Testis (tissue), 3 donors: ENCODE measurements around the gene CEP295NL. TPM values are rescaled to one million over a fixed set of nuclear protein-coding genes. Genes with fewer than 3 reads are reported as not detected.
A peak's percentile ranks its signal among the peaks of the same experiment; 100 is the strongest.

Experiments used
- DNase-seq: peaks from one replicate; pipeline ENCODE4 v3.0.0-alpha.2; 2019
- H3K27ac ChIP-seq, 2 donors: fragments of 200-600 bp; sonication (generic); one replicate each; pipeline ENCODE4 v1.5.1; 2019
- H3K27me3 ChIP-seq: fragments of 200-600 bp; sonication (generic); one replicate; pipeline ENCODE4 v1.5.1; 2019
- H3K36me3 ChIP-seq: fragments of 200-600 bp; sonication (generic); one replicate; pipeline ENCODE4 v1.5.1; 2017; ENCODE audit warnings: low read depth; ENCODE audit errors: missing control alignments
- H3K4me1 ChIP-seq: fragments of 200-600 bp; sonication (generic); one replicate; pipeline ENCODE4 v1.5.1; 2019
- H3K4me3 ChIP-seq, 2 donors: fragments of 200-600 bp; sonication (generic); one replicate each; pipeline ENCODE4 v1.5.1; 2017 to 2019
- H3K9me3 ChIP-seq: fragments of 200-600 bp; sonication (generic); one replicate; pipeline ENCODE4 v1.5.1; 2017
- CTCF ChIP-seq, 3 experiments: fragments of 450-650 bp in 2 of 3; fragments of 200-600 bp in 1 of 3; sonication (generic) in 1 of 3; IDR thresholded peaks; one replicate each; pipeline ENCODE4 v1.5.1; 2016 to 2019; ENCODE audit warnings: antibody characterized with exemption in 3 of 3, mild to moderate bottlenecking in 2 of 3, moderate library complexity in 1 of 3
- POLR2A ChIP-seq: fragments of 450-650 bp; IDR thresholded peaks from one replicate; pipeline ENCODE4 v1.6.1; 2017; ENCODE audit warnings: antibody characterized with exemption, mild to moderate bottlenecking, moderate library complexity
- WGBS, 2 donors: methylation state at CpG; one replicate each; pipeline ENCODE4 v1.1.5; 2018; 5-methylcytosine and 5-hydroxymethylcytosine counted together
- intact Hi-C: fragments of 100-400 bp; cut with DNase I; formaldehyde crosslinking; loops from one replicate; pipeline ENCODE4 v1.15.1; 2023; ENCODE audit warnings: low total_unique reads
- polyA plus RNA-seq: library from polyadenylated mRNA; stranded (reverse); fragments of 350-450 nt; fragmentation: Illumina TruSeq; extraction: RNeasy Lipid Tissue Mini Kit (QIAGEN cat#74804); gene quantifications from one replicate; pipeline ENCODE4 v1.2.3, GENCODE V29; 2014; ENCODE audit warnings: low read depth, low replicate concordance; ENCODE audit not compliant: insufficient read depth
- total RNA-seq, 2 donors: library from RNA; depleted of rRNA; stranded (reverse); fragments of >200 nt; gene quantifications; one replicate each; pipeline ENCODE4 v1.2.3, GENCODE V29; 2016

CEP295NL gene
- total and polyA plus RNA-seq, 3 donors from 2014 or later: 32.3 to 100 (median 77.1) TPM

GRCh38 chr17:78862073-78863023, 40.7 kb downstream of the CEP295NL start:
- peaks cover 12% of the 10 kb centered on the region for H3K4me1 ChIP-seq
- intact Hi-C loops: no loop called here
- WGBS, 2 donors: 69 to 70% methylated on average over 16 to 17 of the region's 17 CpGs

GRCh38 chr17:78861229-78861628, 41.8 kb downstream of the CEP295NL start:
- H3K36me3 ChIP-seq: no peaks in the 10 kb centered on the region
- TF ChIP-seq POLR2A: no peak
- TF ChIP-seq CTCF (IDR thresholded peaks at IDR 0.05): no peak
- no peaks in the 10 kb centered on the region for H3K9me3 ChIP-seq
- no peaks in the 10 kb centered on the region for H3K27me3 ChIP-seq
- WGBS, 2 donors: 82 to 85% methylated on average over 4 of the region's 4 CpGs
- H3K27ac ChIP-seq: peak overlapping the region in 1 of 2 donors; percentile 64
- no peak for DNase-seq
- no peak overlapping the region for H3K4me3 ChIP-seq
- intact Hi-C loops: no loop called here
- peaks cover 12% of the 10 kb centered on the region for H3K4me1 ChIP-seq

More at GRCh38 chr17:78862073-78863023, 40.7 kb downstream of the CEP295NL start:
- no peaks in the 10 kb centered on the region for H3K36me3 ChIP-seq
- H3K9me3 ChIP-seq: no peaks in the 10 kb centered on the region
- no peaks in the 10 kb centered on the region for H3K27me3 ChIP-seq
- peak overlapping the region; percentile 33 to 64 for H3K27ac ChIP-seq
- no peak for TF ChIP-seq POLR2A
- no peak for TF ChIP-seq CTCF (IDR thresholded peaks at IDR 0.05)
- DNase-seq: peak; percentile 73
- no peak overlapping the region for H3K4me3 ChIP-seq

- H3K27me3 ChIP-seq: no peaks in the 10 kb centered on the region
- DNase-seq: no peak
- intact Hi-C loops: no loop called here
- no peaks in the 10 kb centered on the region for H3K36me3 ChIP-seq
- H3K27ac ChIP-seq: no peak overlapping the region
- TF ChIP-seq POLR2A: no peak
- no peak for TF ChIP-seq CTCF (IDR thresholded peaks at IDR 0.05)
- WGBS, 2 donors: 75 to 83% methylated on average over 4 of the region's 4 CpGs
- no peak overlapping the region for H3K4me3 ChIP-seq
- H3K9me3 ChIP-seq: no peaks in the 10 kb centered on the region
- H3K4me1 ChIP-seq: peaks cover 4% of the 10 kb centered on the region
Observed at GRCh38 chr17:78859051-78859450, 44.0 kb downstream of the CEP295NL start.

- no peak overlapping the region for H3K27ac ChIP-seq
Observed at GRCh38 chr17:78857266-78857665, 45.7 kb downstream of the CEP295NL start.

More at GRCh38 chr17:78857266-78857665, 45.7 kb downstream of the CEP295NL start:
- intact Hi-C loops: no loop called here
- Histone ChIP-seq H3K27me3 (no peaks in the 10 kb centered on the region), H3K9me3 (no peaks in the 10 kb centered on the region), H3K36me3 (no peaks in the 10 kb centered on the region), H3K4me3 (no peak overlapping the region), H3K4me1 (peaks cover 4% of the 10 kb centered on the region)
- no peak for TF ChIP-seq POLR2A
- TF ChIP-seq CTCF (IDR thresholded peaks at IDR 0.05): no peak
- WGBS, 2 donors: 88 to 94% methylated on average over 8 to 14 of the region's 14 CpGs
- no peak for DNase-seq
